Left renal cortex interstitium (tissue), 4 donors: ENCODE measurements around the gene TMEM253. TPM values are rescaled to one million over a fixed set of nuclear protein-coding genes. Genes with fewer than 3 reads are reported as not detected.

Source experiments
- DNase-seq, 4 donors: peaks; one replicate each; pipeline ENCODE4 v3.0.0-alpha.2; 2013; ENCODE audit warnings: low read depth in 4 of 4, low spot score in 2 of 4, missing footprints in 1 of 4
- polyA plus RNA-seq, 4 donors: library from polyadenylated mRNA; unstranded; fragments of 120-200 nt; gene quantifications; one replicate each; pipeline ENCODE4 v1.2.1, GENCODE V29; 2013; ENCODE audit not compliant: insufficient read length in 4 of 4

TMEM253 gene
- polyA plus RNA-seq, 4 donors: 0.47 to 1.7 (median 1.0) TPM

GRCh38 chr14:21149641-21150367, 48.9 kb downstream of the TMEM253 start:
- no peak for DNase-seq

Other genes with a start within 250 kb of the TMEM253 start
- under 1 TPM in 3 of 4 donors, not detected in 1; 0.42 to 0.79 (median 0.66) TPM for gene RNASE3, start 209.7 kb upstream of the TMEM253 start, polyA plus RNA-seq
- 1 to 10 TPM in 2 of 4 donors, under 1 TPM in 2; 0.41 to 2.4 (median 1.1) TPM for gene RNASE2, start 145.6 kb upstream of the TMEM253 start, polyA plus RNA-seq
- gene METTL17, start 111.1 kb upstream of the TMEM253 start, polyA plus RNA-seq: 100 to 1,000 TPM in 2 of 4 donors, 10 to 100 TPM in 2; 69.4 to 132 (median 96.9) TPM
- 1 to 10 TPM; 1.2 to 2.0 (median 1.8) TPM for gene SLC39A2, start 101.8 kb upstream of the TMEM253 start, polyA plus RNA-seq
- 100 to 1,000 TPM; 154 to 172 (median 164) TPM for gene NDRG2, start 76.0 kb upstream of the TMEM253 start, polyA plus RNA-seq
- 1 to 10 TPM; 2.6 to 4.0 (median 3.5) TPM for gene TPPP2, start 70.8 kb upstream of the TMEM253 start, polyA plus RNA-seq
- 1 to 10 TPM in 1 of 4 donors, under 1 TPM in 3; 0.17 to 1.1 (median 0.56) TPM for gene RNASE13, start 66.3 kb upstream of the TMEM253 start, polyA plus RNA-seq
- gene RNASE7, start 58.7 kb upstream of the TMEM253 start, polyA plus RNA-seq: 1 to 10 TPM in 1 of 4 donors, under 1 TPM in 3; 0.46 to 1.2 (median 0.89) TPM
- gene RNASE8, start 43.2 kb upstream of the TMEM253 start, polyA plus RNA-seq: not detected
- gene ARHGEF40, start 30.8 kb upstream of the TMEM253 start, polyA plus RNA-seq: 100 to 1,000 TPM in 1 of 4 donors, 10 to 100 TPM in 3; 69.0 to 102 (median 79.0) TPM
- 10 to 100 TPM; 19.0 to 44.2 (median 36.0) TPM for gene ZNF219, start 2.4 kb upstream of the TMEM253 start, polyA plus RNA-seq
- under 1 TPM in 3 of 4 donors, not detected in 1; 0.03 to 0.09 (median 0.03) TPM for gene OR5AU1, start 55.0 kb downstream of the TMEM253 start, polyA plus RNA-seq
- 1,000 to 10,000 TPM in 1 of 4 donors, 100 to 1,000 TPM in 3; 878 to 1,023 (median 885) TPM for gene HNRNPC, start 168.4 kb downstream of the TMEM253 start, polyA plus RNA-seq
- gene RPGRIP1, start 179.0 kb downstream of the TMEM253 start, polyA plus RNA-seq: under 1 TPM; 0.37 to 0.81 (median 0.61) TPM